GM23248 (cell line): ENCODE measurements around the gene HSPA1L. TPM values are rescaled to one million over a fixed set of nuclear protein-coding genes. Genes with fewer than 3 reads are reported as not detected.

Experiments
- DNase-seq: peaks from one replicate; pipeline ENCODE4 v3.0.0-alpha.2; 2015
- H2AFZ ChIP-seq: fragments of 200-600 bp; sonication (generic); 2 replicates; pipeline ENCODE4 v1.6.1; 2016; ENCODE audit warnings: antibody characterized with exemption
- H3F3A ChIP-seq: fragments of 200-600 bp; sonication (generic); 2 replicates; pipeline ENCODE4 v1.6.1; 2016; ENCODE audit warnings: mild to moderate bottlenecking, antibody characterized with exemption, mixed run types; ENCODE audit not compliant: insufficient read depth
- H3K27ac ChIP-seq: fragments of 200-600 bp; sonication (generic); 2 replicates; pipeline ENCODE4 v1.5.1; 2016; ENCODE audit warnings: mild to moderate bottlenecking
- H3K27me3 ChIP-seq: fragments of 200-600 bp; sonication (generic); replicated peaks from 2 replicates; pipeline ENCODE4 v1.6.1; 2016; ENCODE audit warnings: mild to moderate bottlenecking; ENCODE audit not compliant: insufficient read depth
- H3K36me3 ChIP-seq: fragments of 200-600 bp; sonication (generic); 2 replicates; pipeline ENCODE4 v1.6.1; 2016; ENCODE audit warnings: low read depth, mild to moderate bottlenecking
- H3K4me1 ChIP-seq: fragments of 200-600 bp; sonication (generic); 2 replicates; pipeline ENCODE4 v1.6.1; 2016; ENCODE audit warnings: mild to moderate bottlenecking; ENCODE audit not compliant: insufficient read depth
- H3K4me2 ChIP-seq: fragments of 200-600 bp; sonication (generic); one replicate; pipeline ENCODE4 v1.6.1; 2016; ENCODE audit warnings: mild to moderate bottlenecking; ENCODE audit not compliant: unreplicated experiment
- H3K4me3 ChIP-seq: fragments of 200-600 bp; sonication (generic); 2 replicates; pipeline ENCODE4 v1.5.1; 2016; ENCODE audit warnings: mild to moderate bottlenecking
- H3K79me2 ChIP-seq: fragments of 200-600 bp; sonication (generic); 2 replicates; pipeline ENCODE4 v1.6.1; 2016; ENCODE audit warnings: mild to moderate bottlenecking; ENCODE audit not compliant: insufficient read depth
- H3K9ac ChIP-seq: fragments of 200-600 bp; sonication (generic); 2 replicates; pipeline ENCODE4 v1.6.1; 2016; ENCODE audit warnings: mild to moderate bottlenecking
- H3K9me2 ChIP-seq: fragments of 200-600 bp; sonication (generic); 2 replicates; pipeline ENCODE4 v1.6.1; 2016; ENCODE audit warnings: mixed run types, mild to moderate bottlenecking, moderate library complexity; ENCODE audit not compliant: insufficient read depth
- H3K9me3 ChIP-seq: fragments of 200-600 bp; sonication (generic); one replicate; pipeline ENCODE4 v1.6.1; 2017; ENCODE audit warnings: low read depth
- H4K20me1 ChIP-seq: fragments of 200-600 bp; sonication (generic); 2 replicates; pipeline ENCODE4 v1.6.0; 2016; ENCODE audit not compliant: insufficient read depth
- EZH2 ChIP-seq: fragments of 200-600 bp; sonication (generic); IDR thresholded peaks from 2 replicates; pipeline ENCODE4 v1.6.1; 2018; ENCODE audit warnings: antibody characterized with exemption, mild to moderate bottlenecking; ENCODE audit not compliant: insufficient read depth, poor library complexity, severe bottlenecking
- EZH2phosphoT487 ChIP-seq: fragments of 200-600 bp; sonication (generic); IDR thresholded peaks from 2 replicates; pipeline ENCODE4 v1.6.1; 2018; ENCODE audit warnings: antibody characterized with exemption, moderate library complexity, mild to moderate bottlenecking, low read depth; ENCODE audit not compliant: insufficient read depth
- WGBS, 2 experiments: methylation state at CpG; one replicate each; pipeline ENCODE4 v1.1.6; 2015 to 2017; ENCODE audit warnings: low lambda C conversion rate in 2 of 2, low coverage in 1 of 2; ENCODE audit errors: missing lambda C conversion rate in 2 of 2; 5-methylcytosine and 5-hydroxymethylcytosine counted together
- in situ Hi-C: fragments of 300-500 bp; cut with MboI; formaldehyde crosslinking; loops from 2 replicates; pipeline ENCODE4 v1.15.0; 2020
- polyA plus RNA-seq: library from polyadenylated mRNA; unstranded; fragments of >200 nt; fragmentation: Nextera tagmentation; extraction: Ambion mirVana; gene quantifications from 2 replicates; pipeline ENCODE4 v1.2.1, GENCODE V29; 2016
- total RNA-seq: library from RNA; depleted of rRNA; stranded (reverse); fragments of >200 nt; shearing (Covaris generic); gene quantifications from 2 replicates; pipeline ENCODE4 v1.2.3, GENCODE V29; 2014

Gene HSPA1L
- total and polyA plus RNA-seq, 2 experiments from 2014 or later, result 0.91 to 1.7 TPM

DNA sequence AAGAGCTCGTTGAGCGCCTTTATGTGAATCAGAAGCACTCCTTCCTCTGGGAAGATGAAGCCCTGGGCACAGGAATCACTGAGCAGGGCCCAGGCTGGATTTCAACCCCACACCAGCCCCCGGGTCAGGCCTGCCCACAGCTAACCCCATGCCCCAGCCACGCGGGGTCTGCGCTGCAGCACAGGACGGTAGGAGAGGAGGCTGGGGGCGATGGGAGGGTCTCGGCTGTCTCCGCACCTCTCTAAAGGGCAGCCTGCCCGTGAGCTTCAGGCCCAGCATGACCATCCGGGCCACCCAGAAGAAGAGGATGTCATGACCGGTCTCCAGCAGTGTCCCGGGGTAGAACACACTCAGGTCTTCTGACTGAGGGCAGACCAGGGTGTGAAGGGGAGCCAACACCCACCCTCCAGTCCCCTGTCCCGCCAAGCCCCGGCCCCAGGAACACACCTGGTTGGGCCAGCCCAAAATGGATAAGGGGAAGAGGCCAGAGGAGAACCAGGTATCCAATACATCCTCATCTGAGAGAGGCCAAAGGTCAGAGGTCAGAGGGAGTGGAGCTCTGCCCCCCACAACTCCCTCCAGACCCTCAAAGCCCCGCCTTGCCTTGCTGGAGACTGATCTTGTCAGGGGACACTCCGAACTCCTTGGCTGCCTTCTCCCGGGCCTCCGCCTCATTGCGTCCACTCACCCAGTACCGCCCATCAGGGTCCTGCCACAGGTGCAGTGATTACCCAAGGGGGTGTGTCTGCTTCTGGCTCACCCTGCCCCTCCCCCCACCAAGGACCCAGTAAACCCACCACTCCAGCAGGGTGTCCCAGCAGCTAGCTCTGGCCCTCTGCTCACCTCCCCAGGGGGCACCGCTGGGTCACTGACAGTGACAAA lies 33.6 kb downstream of the HSPA1L start:
- Histone ChIP-seq H3K4me3 (no peak overlapping the region), H3K36me3 (no peaks in the 10 kb centered on the region), H3K27me3 (no peaks in the 10 kb centered on the region), H3K27ac (no peak overlapping the region), H3K4me2 (no peak overlapping the region), H3F3A (peaks cover 7% of the 10 kb centered on the region; the same call in 1 of the 2 replicates), H4K20me1 (no peaks in the 10 kb centered on the region), H3K9me2 (no peaks in the 10 kb centered on the region), H3K9ac (no peak overlapping the region), H3K4me1 (peaks cover 12% of the 10 kb centered on the region), H3K79me2 (no peaks in the 10 kb centered on the region), H2AFZ (no peak overlapping the region), H3K9me3 (no peaks in the 10 kb centered on the region)
- 97 to 98% methylated on average over 23 of the region's 23 CpGs for WGBS, 2 experiments
- in situ Hi-C loops, result no loop called here
- TF ChIP-seq EZH2phosphoT487 (no peak), EZH2 (no peak)
- DNase-seq, result no peak

DNA sequence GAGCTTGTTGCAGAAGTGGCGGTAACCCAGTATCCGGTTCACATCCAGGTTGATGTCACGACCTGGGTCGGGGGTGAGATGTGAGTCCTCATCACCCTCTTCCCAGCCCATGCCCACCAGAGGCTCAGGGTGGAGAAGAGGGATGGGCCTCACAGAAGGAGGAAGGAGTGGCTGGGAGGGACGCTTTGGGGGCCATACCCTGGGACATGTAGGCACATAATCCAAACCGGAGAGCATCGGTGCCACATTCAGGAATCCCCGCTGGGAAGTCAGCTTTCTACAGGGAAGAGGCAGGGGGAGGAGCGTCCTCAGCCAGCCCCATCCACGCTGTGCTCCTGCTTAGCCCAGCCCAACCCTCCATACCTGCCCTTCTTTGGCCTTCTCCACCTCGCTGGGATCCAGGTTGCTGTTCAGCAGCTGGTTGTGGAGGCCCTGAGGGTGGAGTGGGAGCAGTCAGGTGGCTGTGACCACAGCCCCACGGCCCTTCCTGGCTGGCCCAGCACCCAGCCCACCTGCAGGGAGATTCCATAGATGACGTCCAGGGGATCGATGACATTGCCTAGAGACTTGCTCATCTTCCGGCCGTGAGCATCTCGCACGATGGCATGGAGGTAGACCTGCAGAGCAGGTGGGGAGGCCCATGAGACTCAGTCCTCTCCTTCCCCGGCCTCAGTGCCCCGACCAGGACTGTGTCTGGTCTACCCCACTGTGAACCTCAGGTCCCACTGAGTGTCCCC lies 34.4 kb downstream of the HSPA1L start:
- DNase-seq, result no peak
- Histone ChIP-seq H3K36me3 (no peaks in the 10 kb centered on the region), H4K20me1 (no peaks in the 10 kb centered on the region), H3K4me2 (no peak overlapping the region), H2AFZ (no peak overlapping the region), H3K4me1 (peaks cover 13% of the 10 kb centered on the region), H3K27me3 (no peaks in the 10 kb centered on the region), H3K27ac (no peak overlapping the region), H3K4me3 (no peak overlapping the region), H3K79me2 (no peaks in the 10 kb centered on the region), H3K9me2 (no peaks in the 10 kb centered on the region), H3K9ac (no peak overlapping the region), H3K9me3 (no peaks in the 10 kb centered on the region), H3F3A (peaks cover 7% of the 10 kb centered on the region; the same call in 1 of the 2 replicates)
- WGBS, 2 experiments, result 87 to 89% methylated on average over 20 of the region's 20 CpGs
- no peak for TF ChIP-seq EZH2phosphoT487
- TF ChIP-seq EZH2, result no peak
- in situ Hi-C loops, result no loop called here

DNA sequence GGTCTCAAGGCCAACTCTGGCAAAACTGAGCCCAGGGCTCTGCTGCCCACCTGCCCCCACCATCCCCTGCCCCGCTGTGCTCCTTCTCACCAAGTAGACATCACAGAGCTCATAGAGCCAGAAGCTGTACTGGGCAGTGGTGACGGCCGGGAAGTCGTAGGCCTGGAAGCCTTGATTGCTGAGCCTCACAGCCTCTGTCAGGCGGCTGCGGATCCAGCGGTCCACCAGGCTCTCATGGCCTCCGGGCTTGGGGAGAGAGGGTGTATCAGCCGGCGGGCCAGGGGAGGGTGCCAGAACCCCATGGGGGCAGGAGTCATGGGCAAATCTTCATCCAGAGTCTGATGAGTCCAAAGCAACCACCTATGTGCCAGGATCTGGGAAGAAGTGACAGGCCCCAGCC lies 35.2 kb downstream of the HSPA1L start:
- no peaks in the 10 kb centered on the region for H4K20me1 ChIP-seq
- H3K79me2 ChIP-seq, result no peaks in the 10 kb centered on the region
- H3K9me3 ChIP-seq, result no peaks in the 10 kb centered on the region
- no peaks in the 10 kb centered on the region for H3K9me2 ChIP-seq
- H3K27ac ChIP-seq, result no peak overlapping the region
- H3K4me3 ChIP-seq, result no peak overlapping the region
- in situ Hi-C loops, result no loop called here
- H3K4me2 ChIP-seq, result no peak overlapping the region
- DNase-seq, result no peak
- 92 to 96% methylated on average over 10 of the region's 10 CpGs for WGBS, 2 experiments
- H3K27me3 ChIP-seq, result no peaks in the 10 kb centered on the region
- H3K36me3 ChIP-seq, result no peaks in the 10 kb centered on the region
- H3K4me1 ChIP-seq, result peaks cover 13% of the 10 kb centered on the region
- H2AFZ ChIP-seq, result no peak overlapping the region
- H3F3A ChIP-seq, result peaks cover 7% of the 10 kb centered on the region; the same call in 1 of the 2 replicates
- no peak overlapping the region for H3K9ac ChIP-seq
- no peak for TF ChIP-seq EZH2phosphoT487
- no peak for TF ChIP-seq EZH2

DNA sequence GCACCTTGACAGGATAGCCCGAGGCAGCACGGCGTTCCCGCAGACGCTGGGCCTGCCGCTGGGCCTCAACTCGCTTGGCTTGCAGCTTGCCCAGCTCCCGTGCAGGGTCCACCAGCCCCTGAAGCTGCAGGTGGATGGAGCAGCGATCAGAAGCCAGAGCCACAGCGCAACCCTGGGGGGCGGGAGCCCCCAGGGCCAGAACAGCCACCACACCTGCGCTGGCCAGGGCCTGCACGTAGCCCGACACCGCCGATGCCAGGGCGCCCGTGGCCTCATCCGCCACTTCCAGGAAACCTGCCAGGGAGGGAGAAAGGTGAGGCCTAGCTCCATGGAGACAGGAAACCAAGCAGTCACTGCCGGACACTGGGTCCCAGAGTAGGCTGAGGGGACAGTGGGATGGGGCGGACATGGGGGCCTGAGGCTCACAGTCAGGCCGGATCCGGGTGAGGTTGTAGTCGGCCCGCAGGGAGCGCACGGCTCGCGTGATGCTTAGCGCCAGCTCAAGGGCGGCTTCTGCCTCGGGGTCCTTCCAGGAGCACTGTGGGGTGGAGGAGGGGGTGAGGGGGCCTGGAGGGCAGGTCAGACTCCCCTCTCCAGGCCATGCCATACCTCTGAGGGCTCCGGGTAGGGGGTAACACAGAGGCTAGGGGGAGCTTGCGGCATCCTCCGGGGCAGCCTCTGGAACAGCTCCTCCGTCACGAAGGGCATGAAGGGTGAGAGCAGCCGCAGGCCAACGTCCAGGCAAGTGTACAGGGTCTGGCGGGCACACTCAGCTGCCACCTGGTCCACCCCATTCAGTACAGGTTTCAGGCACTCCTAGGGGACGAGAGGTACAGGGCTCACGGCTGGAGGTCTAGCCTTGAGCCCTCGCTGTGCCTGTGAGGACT lies 35.8 kb downstream of the HSPA1L start:
- Histone ChIP-seq H2AFZ (no peak overlapping the region), H3K4me1 (peaks cover 13% of the 10 kb centered on the region), H3K79me2 (no peaks in the 10 kb centered on the region), H3K27me3 (no peaks in the 10 kb centered on the region), H3K4me2 (no peak overlapping the region), H3K4me3 (no peak overlapping the region), H3K9me2 (no peaks in the 10 kb centered on the region), H4K20me1 (no peaks in the 10 kb centered on the region), H3K9me3 (no peaks in the 10 kb centered on the region), H3K9ac (no peak overlapping the region), H3K27ac (no peak overlapping the region), H3F3A (peaks cover 7% of the 10 kb centered on the region; the same call in 1 of the 2 replicates), H3K36me3 (no peaks in the 10 kb centered on the region)
- in situ Hi-C loops, result no loop called here
- no peak for DNase-seq
- TF ChIP-seq EZH2phosphoT487 (no peak), EZH2 (no peak)
- 90 to 92% methylated on average over 35 to 39 of the region's 43 CpGs for WGBS, 2 experiments
